Measurements from ENCODE around the gene ACTN1. TPM values are rescaled to one million over a fixed set of nuclear protein-coding genes. Genes with fewer than 3 reads are reported as not detected.

ACTN1 gene
- total and polyA plus RNA-seq, 2 experiments from 2014 or later: 121 to 280 TPM

DNA sequence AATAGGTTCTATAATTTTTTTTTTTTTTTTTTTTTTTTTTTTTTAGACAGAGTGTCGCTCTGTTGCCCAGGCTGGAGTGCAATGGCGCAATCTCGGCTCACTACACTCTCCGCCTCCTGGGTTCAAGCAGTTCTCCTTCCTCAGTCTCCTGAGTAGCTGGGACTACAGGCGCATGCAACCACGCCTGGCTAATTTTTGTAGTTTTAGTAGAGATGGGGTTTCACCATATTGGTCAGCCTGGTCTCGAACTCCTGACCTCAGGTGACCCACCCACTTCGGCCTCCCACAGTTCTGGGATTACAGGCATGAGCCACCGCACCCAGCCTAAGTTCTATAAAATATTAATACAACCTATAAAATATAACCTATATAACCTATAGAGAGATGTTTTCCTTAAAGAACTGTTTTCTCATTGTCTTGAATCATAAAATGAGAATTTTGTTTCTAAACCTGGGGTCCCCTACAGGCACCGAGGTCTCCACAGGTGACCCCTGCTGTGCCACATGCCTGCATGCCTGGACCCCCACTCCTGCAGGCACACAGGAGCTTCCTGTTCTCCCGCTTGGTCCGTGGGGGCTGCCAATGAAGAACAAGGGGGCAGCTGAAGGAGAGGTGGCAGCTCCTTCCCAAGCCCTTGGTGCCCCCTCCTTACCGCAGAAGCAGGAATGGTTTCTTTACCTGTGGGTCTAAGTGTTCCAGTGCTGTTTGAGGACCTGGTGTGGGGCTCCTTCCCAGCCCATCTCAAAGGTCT lies 115.3 kb downstream of the ACTN1 start (continued):
- TF ChIP-seq, protein P1, sequence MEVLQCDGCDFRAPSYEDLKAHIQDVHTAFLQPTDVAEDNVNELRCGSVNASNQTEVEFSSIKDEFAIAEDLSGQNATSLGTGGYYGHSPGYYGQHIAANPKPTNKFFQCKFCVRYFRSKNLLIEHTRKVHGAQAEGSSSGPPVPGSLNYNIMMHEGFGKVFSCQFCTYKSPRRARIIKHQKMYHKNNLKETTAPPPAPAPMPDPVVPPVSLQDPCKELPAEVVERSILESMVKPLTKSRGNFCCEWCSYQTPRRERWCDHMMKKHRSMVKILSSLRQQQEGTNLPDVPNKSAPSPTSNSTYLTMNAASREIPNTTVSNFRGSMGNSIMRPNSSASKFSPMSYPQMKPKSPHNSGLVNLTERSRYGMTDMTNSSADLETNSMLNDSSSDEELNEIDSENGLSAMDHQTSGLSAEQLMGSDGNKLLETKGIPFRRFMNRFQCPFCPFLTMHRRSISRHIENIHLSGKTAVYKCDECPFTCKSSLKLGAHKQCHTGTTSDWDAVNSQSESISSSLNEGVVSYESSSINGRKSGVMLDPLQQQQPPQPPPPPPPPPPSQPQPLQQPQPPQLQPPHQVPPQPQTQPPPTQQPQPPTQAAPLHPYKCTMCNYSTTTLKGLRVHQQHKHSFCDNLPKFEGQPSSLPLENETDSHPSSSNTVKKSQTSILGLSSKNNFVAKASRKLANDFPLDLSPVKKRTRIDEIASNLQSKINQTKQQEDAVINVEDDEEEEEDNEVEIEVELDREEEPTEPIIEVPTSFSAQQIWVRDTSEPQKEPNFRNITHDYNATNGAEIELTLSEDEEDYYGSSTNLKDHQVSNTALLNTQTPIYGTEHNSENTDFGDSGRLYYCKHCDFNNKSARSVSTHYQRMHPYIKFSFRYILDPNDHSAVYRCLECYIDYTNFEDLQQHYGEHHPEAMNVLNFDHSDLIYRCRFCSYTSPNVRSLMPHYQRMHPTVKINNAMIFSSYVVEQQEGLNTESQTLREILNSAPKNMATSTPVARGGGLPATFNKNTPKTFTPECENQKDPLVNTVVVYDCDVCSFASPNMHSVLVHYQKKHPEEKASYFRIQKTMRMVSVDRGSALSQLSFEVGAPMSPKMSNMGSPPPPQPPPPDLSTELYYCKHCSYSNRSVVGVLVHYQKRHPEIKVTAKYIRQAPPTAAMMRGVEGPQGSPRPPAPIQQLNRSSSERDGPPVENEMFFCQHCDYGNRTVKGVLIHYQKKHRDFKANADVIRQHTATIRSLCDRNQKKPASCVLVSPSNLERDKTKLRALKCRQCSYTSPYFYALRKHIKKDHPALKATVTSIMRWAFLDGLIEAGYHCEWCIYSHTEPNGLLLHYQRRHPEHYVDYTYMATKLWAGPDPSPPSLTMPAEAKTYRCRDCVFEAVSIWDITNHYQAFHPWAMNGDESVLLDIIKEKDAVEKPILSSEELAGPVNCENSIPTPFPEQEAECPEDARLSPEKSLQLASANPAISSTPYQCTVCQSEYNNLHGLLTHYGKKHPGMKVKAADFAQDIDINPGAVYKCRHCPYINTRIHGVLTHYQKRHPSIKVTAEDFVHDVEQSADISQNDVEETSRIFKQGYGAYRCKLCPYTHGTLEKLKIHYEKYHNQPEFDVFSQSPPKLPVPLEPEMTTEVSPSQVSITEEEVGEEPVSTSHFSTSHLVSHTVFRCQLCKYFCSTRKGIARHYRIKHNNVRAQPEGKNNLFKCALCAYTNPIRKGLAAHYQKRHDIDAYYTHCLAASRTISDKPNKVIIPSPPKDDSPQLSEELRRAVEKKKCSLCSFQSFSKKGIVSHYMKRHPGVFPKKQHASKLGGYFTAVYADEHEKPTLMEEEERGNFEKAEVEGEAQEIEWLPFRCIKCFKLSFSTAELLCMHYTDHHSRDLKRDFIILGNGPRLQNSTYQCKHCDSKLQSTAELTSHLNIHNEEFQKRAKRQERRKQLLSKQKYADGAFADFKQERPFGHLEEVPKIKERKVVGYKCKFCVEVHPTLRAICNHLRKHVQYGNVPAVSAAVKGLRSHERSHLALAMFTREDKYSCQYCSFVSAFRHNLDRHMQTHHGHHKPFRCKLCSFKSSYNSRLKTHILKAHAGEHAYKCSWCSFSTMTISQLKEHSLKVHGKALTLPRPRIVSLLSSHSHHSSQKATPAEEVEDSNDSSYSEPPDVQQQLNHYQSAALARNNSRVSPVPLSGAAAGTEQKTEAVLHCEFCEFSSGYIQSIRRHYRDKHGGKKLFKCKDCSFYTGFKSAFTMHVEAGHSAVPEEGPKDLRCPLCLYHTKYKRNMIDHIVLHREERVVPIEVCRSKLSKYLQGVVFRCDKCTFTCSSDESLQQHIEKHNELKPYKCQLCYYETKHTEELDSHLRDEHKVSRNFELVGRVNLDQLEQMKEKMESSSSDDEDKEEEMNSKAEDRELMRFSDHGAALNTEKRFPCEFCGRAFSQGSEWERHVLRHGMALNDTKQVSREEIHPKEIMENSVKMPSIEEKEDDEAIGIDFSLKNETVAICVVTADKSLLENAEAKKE (CRISPR knock-in tag; IDR thresholded peaks at IDR 0.05): no peak
- TF ChIP-seq, protein P2, sequence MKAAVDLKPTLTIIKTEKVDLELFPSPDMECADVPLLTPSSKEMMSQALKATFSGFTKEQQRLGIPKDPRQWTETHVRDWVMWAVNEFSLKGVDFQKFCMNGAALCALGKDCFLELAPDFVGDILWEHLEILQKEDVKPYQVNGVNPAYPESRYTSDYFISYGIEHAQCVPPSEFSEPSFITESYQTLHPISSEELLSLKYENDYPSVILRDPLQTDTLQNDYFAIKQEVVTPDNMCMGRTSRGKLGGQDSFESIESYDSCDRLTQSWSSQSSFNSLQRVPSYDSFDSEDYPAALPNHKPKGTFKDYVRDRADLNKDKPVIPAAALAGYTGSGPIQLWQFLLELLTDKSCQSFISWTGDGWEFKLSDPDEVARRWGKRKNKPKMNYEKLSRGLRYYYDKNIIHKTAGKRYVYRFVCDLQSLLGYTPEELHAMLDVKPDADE (IDR thresholded peaks at IDR 0.05): no peak
- TF ChIP-seq EZH2 (IDR thresholded peaks at IDR 0.05; ENCODE audit: low read depth, unreplicated experiment) (no peak), STAT1 (IDR thresholded peaks at IDR 0.05; ENCODE audit: unreplicated experiment) (no peak), EZH2phosphoT487 (IDR thresholded peaks at IDR 0.05; ENCODE audit: unreplicated experiment) (no peak), JUNB (IDR thresholded peaks at IDR 0.05; ENCODE audit: unreplicated experiment) (no peak), ZNF331 (CRISPR knock-in tag; IDR thresholded peaks at IDR 0.05; ENCODE audit: low read depth) (no peak)
- TF ChIP-seq, protein P3, sequence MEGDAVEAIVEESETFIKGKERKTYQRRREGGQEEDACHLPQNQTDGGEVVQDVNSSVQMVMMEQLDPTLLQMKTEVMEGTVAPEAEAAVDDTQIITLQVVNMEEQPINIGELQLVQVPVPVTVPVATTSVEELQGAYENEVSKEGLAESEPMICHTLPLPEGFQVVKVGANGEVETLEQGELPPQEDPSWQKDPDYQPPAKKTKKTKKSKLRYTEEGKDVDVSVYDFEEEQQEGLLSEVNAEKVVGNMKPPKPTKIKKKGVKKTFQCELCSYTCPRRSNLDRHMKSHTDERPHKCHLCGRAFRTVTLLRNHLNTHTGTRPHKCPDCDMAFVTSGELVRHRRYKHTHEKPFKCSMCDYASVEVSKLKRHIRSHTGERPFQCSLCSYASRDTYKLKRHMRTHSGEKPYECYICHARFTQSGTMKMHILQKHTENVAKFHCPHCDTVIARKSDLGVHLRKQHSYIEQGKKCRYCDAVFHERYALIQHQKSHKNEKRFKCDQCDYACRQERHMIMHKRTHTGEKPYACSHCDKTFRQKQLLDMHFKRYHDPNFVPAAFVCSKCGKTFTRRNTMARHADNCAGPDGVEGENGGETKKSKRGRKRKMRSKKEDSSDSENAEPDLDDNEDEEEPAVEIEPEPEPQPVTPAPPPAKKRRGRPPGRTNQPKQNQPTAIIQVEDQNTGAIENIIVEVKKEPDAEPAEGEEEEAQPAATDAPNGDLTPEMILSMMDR (conservative IDR thresholded peaks at IDR 0.05; ENCODE audit: low read depth in 2 of 2): no peak
